ENCODE results near the gene EIF5A2.

- TF ChIP-seq CTCF (IDR thresholded peaks at IDR 0.05), result no peak
- no peak for TF ChIP-seq POLR2A (IDR thresholded peaks at IDR 0.05)
Observed at GRCh38 chr3:170911051-170911450, 2.6 kb upstream of the EIF5A2 start.

Data from right lobe of liver (tissue), 4 donors.